Ascending aorta (tissue), 2 donors: ENCODE measurements around the gene PANK3. TPM values are rescaled to one million over a fixed set of nuclear protein-coding genes. Genes with fewer than 3 reads are reported as not detected.
"Not testable (repeated sequence)": the region's sequence is repeated elsewhere in the genome, so short reads cannot be mapped to it uniquely, and the experiment has no call there.

Source experiments
- DNase-seq, 2 donors: peaks; one replicate each; pipeline ENCODE4 v3.0.0-alpha.2; 2019; ENCODE audit warnings: low spot score in 2 of 2
- H3K27ac ChIP-seq, 2 donors: fragments of 200-600 bp; sonication (generic); one replicate each; pipeline ENCODE4 v1.5.1; 2016 to 2017; ENCODE audit warnings: mild to moderate bottlenecking in 1 of 2
- H3K27me3 ChIP-seq: fragments of 200-600 bp; sonication (generic); one replicate; pipeline ENCODE4 v1.5.1; 2017
- H3K36me3 ChIP-seq, 2 donors: fragments of 200-600 bp; sonication (generic); one replicate each; pipeline ENCODE4 v1.5.1; 2016
- H3K4me1 ChIP-seq, 2 donors: fragments of 200-600 bp; sonication (generic); one replicate each; pipeline ENCODE4 v1.5.1; 2016 to 2017; ENCODE audit warnings: mild to moderate bottlenecking in 1 of 2
- H3K4me3 ChIP-seq, 2 donors: fragments of 200-600 bp; sonication (generic); one replicate each; pipeline ENCODE4 v1.5.1; 2016 to 2017; ENCODE audit warnings: mild to moderate bottlenecking in 1 of 2
- H3K9me3 ChIP-seq, 2 donors: fragments of 200-600 bp; sonication (generic); one replicate each; pipeline ENCODE4 v1.5.1; 2016
- CTCF ChIP-seq, 3 experiments: fragments of 200-600 bp in 2 of 3; fragments of 450-650 bp in 1 of 3; sonication (generic) in 2 of 3; IDR thresholded peaks; one replicate each; pipeline ENCODE4 v1.5.1; 2016 to 2019; ENCODE audit warnings: antibody characterized with exemption in 3 of 3, mild to moderate bottlenecking in 1 of 3, moderate library complexity in 1 of 3
- intact Hi-C: fragments of 100-400 bp; cut with DNase I; formaldehyde crosslinking; loops from one replicate; pipeline ENCODE4 v1.15.1; 2023
- total RNA-seq: library from RNA; depleted of rRNA; stranded (reverse); fragments of >200 nt; gene quantifications from one replicate; pipeline ENCODE4 v1.1.0, GENCODE V29; 2016

Gene PANK3
- total RNA-seq, 1 donor from 2014 or later, result 20.9 TPM

- Histone ChIP-seq H3K9me3 (no peaks in the 10 kb centered on the region), H3K27ac (no peak overlapping the region), H3K4me3 (no peak overlapping the region), H3K36me3 (no peaks in the 10 kb centered on the region), H3K4me1 (peaks cover 0 to 5% of the 10 kb centered on the region in 2 donors), H3K27me3 (no peaks in the 10 kb centered on the region)
- DNase-seq, result no peak
- no peak for TF ChIP-seq CTCF (IDR thresholded peaks at IDR 0.05)
- intact Hi-C loops, result no loop called here
These were observed 4.7 kb upstream of the PANK3 start for GRCh38 chr5:168583742-168584482.

- H3K9me3 ChIP-seq, H3K4me3 ChIP-seq, H3K27ac ChIP-seq, H3K36me3 ChIP-seq, intact Hi-C loops, DNase-seq, H3K27me3 ChIP-seq: not testable (repeated sequence)
- peaks cover 4 to 11% of the 10 kb centered on the region in 2 donors for H3K4me1 ChIP-seq
These were observed 1.8 kb upstream of the PANK3 start for GRCh38 chr5:168580814-168581469.

- no peak for DNase-seq
- intact Hi-C loops, result no loop called here
- peaks cover 4 to 14% of the 10 kb centered on the region in 2 donors for H3K4me1 ChIP-seq
These were observed 1.0 kb upstream of the PANK3 start for GRCh38 chr5:168580227-168580508.

GRCh38 chr5:168579488-168580226, 489 bp upstream of the PANK3 start:
- H3K27ac ChIP-seq, result peak overlapping the region; percentile 95 to 98
- DNase-seq, result peak; percentile 97 to 99
- no peak for TF ChIP-seq CTCF (IDR thresholded peaks at IDR 0.05)
- H3K9me3 ChIP-seq, result no peaks in the 10 kb centered on the region
- H3K4me1 ChIP-seq, result peaks cover 4 to 14% of the 10 kb centered on the region in 2 donors
- peak overlapping the region; percentile 81 to 85 for H3K4me3 ChIP-seq
- no peaks in the 10 kb centered on the region for H3K36me3 ChIP-seq
- no peaks in the 10 kb centered on the region for H3K27me3 ChIP-seq
- intact Hi-C loops, result loop anchor here (1.0 to 5.0 kb wide), 5 partner anchors 27 to 1003 kb away; partner anchors contain the start of genes RARS1, SLIT3 and SPDL1

More at GRCh38 chr5:168580227-168580508, 1.0 kb upstream of the PANK3 start:
- Histone ChIP-seq H3K9me3 (no peaks in the 10 kb centered on the region), H3K4me3 (peak overlapping the region; percentile 35 to 85), H3K27ac (peak overlapping the region; percentile 95 to 98), H3K36me3 (no peaks in the 10 kb centered on the region), H3K27me3 (no peaks in the 10 kb centered on the region)
- no peak for TF ChIP-seq CTCF (IDR thresholded peaks at IDR 0.05)

- H3K27me3 ChIP-seq, result no peaks in the 10 kb centered on the region
- peak overlapping the region; percentile 81 to 85 for H3K4me3 ChIP-seq
- intact Hi-C loops, result loop anchor here (2.0 to 5.0 kb wide), 4 partner anchors 25 to 1005 kb away; partner anchors contain the start of genes SLIT3 and SPDL1
- DNase-seq, result no peak
- TF ChIP-seq CTCF (IDR thresholded peaks at IDR 0.05), result no peak
- no peak overlapping the region for H3K27ac ChIP-seq
- H3K4me1 ChIP-seq, result peaks cover 4 to 14% of the 10 kb centered on the region in 2 donors
- H3K9me3 ChIP-seq, result no peaks in the 10 kb centered on the region
- H3K36me3 ChIP-seq, result no peaks in the 10 kb centered on the region
These were observed 1.2 kb downstream of the PANK3 start for GRCh38 chr5:168578006-168578405.
